ENCODE results near the gene PSMD6.

PSMD6 gene

GRCh38 chr3:63986146-63986545 lies 37.1 kb downstream of the PSMD6 start:
- Histone ChIP-seq H3K27me3 (no peaks in the 10 kb centered on the region), H3K4me3 (ENCODE audit: low read depth, low read length) (no peak overlapping the region), H3K9me3 (no peaks in the 10 kb centered on the region), H3K36me3 (peaks cover 31% of the 10 kb centered on the region), H3K4me1 (no peaks in the 10 kb centered on the region)
- TF ChIP-seq, protein P1, sequence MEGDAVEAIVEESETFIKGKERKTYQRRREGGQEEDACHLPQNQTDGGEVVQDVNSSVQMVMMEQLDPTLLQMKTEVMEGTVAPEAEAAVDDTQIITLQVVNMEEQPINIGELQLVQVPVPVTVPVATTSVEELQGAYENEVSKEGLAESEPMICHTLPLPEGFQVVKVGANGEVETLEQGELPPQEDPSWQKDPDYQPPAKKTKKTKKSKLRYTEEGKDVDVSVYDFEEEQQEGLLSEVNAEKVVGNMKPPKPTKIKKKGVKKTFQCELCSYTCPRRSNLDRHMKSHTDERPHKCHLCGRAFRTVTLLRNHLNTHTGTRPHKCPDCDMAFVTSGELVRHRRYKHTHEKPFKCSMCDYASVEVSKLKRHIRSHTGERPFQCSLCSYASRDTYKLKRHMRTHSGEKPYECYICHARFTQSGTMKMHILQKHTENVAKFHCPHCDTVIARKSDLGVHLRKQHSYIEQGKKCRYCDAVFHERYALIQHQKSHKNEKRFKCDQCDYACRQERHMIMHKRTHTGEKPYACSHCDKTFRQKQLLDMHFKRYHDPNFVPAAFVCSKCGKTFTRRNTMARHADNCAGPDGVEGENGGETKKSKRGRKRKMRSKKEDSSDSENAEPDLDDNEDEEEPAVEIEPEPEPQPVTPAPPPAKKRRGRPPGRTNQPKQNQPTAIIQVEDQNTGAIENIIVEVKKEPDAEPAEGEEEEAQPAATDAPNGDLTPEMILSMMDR (IDR thresholded peaks at IDR 0.05; ENCODE audit: low read depth, low read length) = no peak
- DNase-seq = no peak

DNA sequence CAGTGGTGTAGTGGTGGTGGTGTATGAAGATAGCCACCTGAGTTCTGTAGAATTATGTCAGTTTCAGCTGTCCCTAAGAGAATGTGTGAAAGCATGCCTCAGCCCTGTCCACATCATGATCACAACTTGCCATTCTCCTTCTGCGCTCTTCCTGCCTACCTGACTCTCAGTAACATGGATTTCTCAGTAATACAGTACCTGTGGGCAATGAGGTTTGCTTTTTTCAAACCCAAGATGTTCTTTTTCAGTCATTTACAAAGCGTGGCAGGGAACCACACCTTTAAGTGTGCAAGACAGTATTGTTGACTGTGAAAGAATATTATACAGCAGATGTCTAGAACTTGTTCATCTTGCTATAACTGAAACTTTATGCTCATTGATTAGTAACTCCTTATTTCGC lies 38.9 kb downstream of the PSMD6 start:
- Histone ChIP-seq H3K4me3 (ENCODE audit: low read depth, low read length) (no peak overlapping the region), H3K4me1 (no peaks in the 10 kb centered on the region), H3K36me3 (peaks cover 22% of the 10 kb centered on the region), H3K27me3 (no peaks in the 10 kb centered on the region), H3K9me3 (no peaks in the 10 kb centered on the region)
- DNase-seq = no peak
- TF ChIP-seq, protein P1 (IDR thresholded peaks at IDR 0.05; ENCODE audit: low read depth, low read length) = no peak

- DNase-seq = no peak
- no peaks in the 10 kb centered on the region for H3K9me3 ChIP-seq
- H3K27me3 ChIP-seq = no peaks in the 10 kb centered on the region
- H3K4me3 ChIP-seq (ENCODE audit: low read depth, low read length) = no peak overlapping the region
- peaks cover 9% of the 10 kb centered on the region for H3K36me3 ChIP-seq
- H3K4me1 ChIP-seq = no peaks in the 10 kb centered on the region
- TF ChIP-seq, protein P1 (IDR thresholded peaks at IDR 0.05; ENCODE audit: low read depth, low read length) = no peak
Measured at GRCh38 chr3:63981980-63982379, 41.3 kb downstream of the PSMD6 start.

- Histone ChIP-seq H3K27me3 (no peaks in the 10 kb centered on the region), H3K9me3 (no peaks in the 10 kb centered on the region), H3K36me3 (peaks cover 9% of the 10 kb centered on the region), H3K4me3 (ENCODE audit: low read depth, low read length) (no peak overlapping the region), H3K4me1 (peaks cover under 1% of the 10 kb centered on the region; the same call in 1 of the 2 replicates)
- TF ChIP-seq, protein P1 (IDR thresholded peaks at IDR 0.05; ENCODE audit: low read depth, low read length) = no peak
- no peak for DNase-seq
Measured at GRCh38 chr3:63980830-63981498, 42.3 kb downstream of the PSMD6 start.

DNA sequence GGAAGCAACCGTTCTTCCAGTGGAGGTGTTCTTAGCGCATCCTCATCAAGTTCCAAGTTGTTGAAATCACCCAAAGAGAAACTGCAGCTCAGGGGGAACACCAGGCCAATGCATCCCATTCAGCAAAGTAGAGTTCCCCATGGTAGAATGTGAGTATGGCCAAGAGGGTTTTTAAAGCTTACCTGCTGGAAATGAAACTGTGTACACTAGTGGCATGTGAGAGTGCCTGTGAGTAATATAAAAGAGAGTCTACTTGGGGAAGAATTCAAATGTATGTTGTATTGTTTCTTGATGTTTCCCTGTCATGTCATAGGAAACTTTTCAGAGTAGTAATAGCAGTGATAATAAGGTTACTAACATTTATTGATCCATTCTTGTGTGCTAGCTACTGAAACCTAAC lies 43.3 kb downstream of the PSMD6 start:
- Histone ChIP-seq H3K36me3 (peaks cover 9% of the 10 kb centered on the region), H3K4me3 (ENCODE audit: low read depth, low read length) (no peak overlapping the region), H3K4me1 (peaks cover 3% of the 10 kb centered on the region; the same call in 1 of the 2 replicates), H3K27me3 (no peaks in the 10 kb centered on the region), H3K9me3 (no peaks in the 10 kb centered on the region)
- TF ChIP-seq, protein P1 (IDR thresholded peaks at IDR 0.05; ENCODE audit: low read depth, low read length) = no peak
- no peak for DNase-seq

- Histone ChIP-seq H3K4me3 (ENCODE audit: low read depth, low read length) (no peak overlapping the region), H3K27me3 (no peaks in the 10 kb centered on the region), H3K9me3 (no peaks in the 10 kb centered on the region), H3K36me3 (peaks cover 5% of the 10 kb centered on the region), H3K4me1 (peaks cover 3% of the 10 kb centered on the region; the same call in 1 of the 2 replicates)
- DNase-seq = no peak
- TF ChIP-seq, protein P1 (IDR thresholded peaks at IDR 0.05; ENCODE audit: low read depth, low read length) = no peak
Measured at GRCh38 chr3:63979093-63979885, 44.0 kb downstream of the PSMD6 start.
